ENCODE data around the gene ABCC4.

GRCh38 chr13:95155504-95155903 lies 145.7 kb downstream of the ABCC4 start:
- TF ChIP-seq CTCF (IDR thresholded peaks at IDR 0.05 in 2 of 3, conservative IDR thresholded peaks at IDR 0.05 in 1 of 3; ENCODE audit: insufficient read depth in 2 of 3, low read depth in 1 of 3, low read length in 3 of 3) = no peak
- no peak for TF ChIP-seq UBTF (IDR thresholded peaks at IDR 0.05; ENCODE audit: borderline replicate concordance in 1 of 2, low read depth in 2 of 2, low read length in 2 of 2)
- no peak for TF ChIP-seq TEAD1 (CRISPR knock-in tag; IDR thresholded peaks at IDR 0.05)
- no peak for TF ChIP-seq POLR2A (conservative IDR thresholded peaks at IDR 0.05)
- TF ChIP-seq CEBPB (tag; IDR thresholded peaks at IDR 0.05) = no peak
- no peak for TF ChIP-seq ZNF76 (CRISPR knock-in tag; IDR thresholded peaks at IDR 0.05; ENCODE audit: borderline replicate concordance)

All from K562 (cell line).